HepG2 (cell line): ENCODE measurements around the gene CHST11.

ENCODE experiments used
- RAD21 ChIP-seq: fragments of 450-650 bp; formaldehyde crosslinking; IDR thresholded peaks from 2 replicates; pipeline ENCODE4 v1.5.0; 2020; ENCODE audit warnings: mild to moderate bottlenecking
- ZZZ3 ChIP-seq: sonication (generic); formaldehyde crosslinking; IDR thresholded peaks from 2 replicates; pipeline ENCODE4 v1.4.0; 2020; ENCODE audit warnings: missing genetic modification reagents, mild to moderate bottlenecking, borderline replicate concordance

DNA sequence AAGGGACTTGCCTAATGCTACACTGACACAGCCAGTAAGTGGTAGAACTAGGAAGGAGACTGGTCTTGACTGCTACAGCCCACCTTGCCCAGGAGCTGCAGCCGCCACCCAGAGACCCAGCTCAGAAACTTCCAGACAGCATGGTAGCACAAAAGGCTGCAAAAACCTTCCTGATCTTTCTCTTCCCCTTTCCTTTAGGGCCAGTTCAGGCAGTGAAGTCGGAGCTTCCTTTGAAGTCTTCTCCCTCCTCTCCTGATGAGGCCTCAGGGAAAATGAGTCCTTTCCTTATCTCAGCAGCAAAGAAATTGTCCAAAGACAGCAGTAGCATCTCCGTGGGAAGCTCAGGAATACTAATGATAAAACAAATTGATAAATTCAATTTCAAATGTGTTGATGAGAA lies 21.0 kb upstream of the CHST11 start:
- no peak for TF ChIP-seq RAD21 (CRISPR knock-in tag)
- no peak for TF ChIP-seq ZZZ3
